ENCODE data around the gene ZNF786. TPM values are rescaled to one million over a fixed set of nuclear protein-coding genes. Genes with fewer than 3 reads are reported as not detected.

The ZNF786 gene
- total and polyA plus RNA-seq, 9 of the 15 experiments (the other 6 are each of a cell fraction or from before 2014, with no cell fraction given), result 0.31 to 5.4 (median 3.0) TPM

DNA sequence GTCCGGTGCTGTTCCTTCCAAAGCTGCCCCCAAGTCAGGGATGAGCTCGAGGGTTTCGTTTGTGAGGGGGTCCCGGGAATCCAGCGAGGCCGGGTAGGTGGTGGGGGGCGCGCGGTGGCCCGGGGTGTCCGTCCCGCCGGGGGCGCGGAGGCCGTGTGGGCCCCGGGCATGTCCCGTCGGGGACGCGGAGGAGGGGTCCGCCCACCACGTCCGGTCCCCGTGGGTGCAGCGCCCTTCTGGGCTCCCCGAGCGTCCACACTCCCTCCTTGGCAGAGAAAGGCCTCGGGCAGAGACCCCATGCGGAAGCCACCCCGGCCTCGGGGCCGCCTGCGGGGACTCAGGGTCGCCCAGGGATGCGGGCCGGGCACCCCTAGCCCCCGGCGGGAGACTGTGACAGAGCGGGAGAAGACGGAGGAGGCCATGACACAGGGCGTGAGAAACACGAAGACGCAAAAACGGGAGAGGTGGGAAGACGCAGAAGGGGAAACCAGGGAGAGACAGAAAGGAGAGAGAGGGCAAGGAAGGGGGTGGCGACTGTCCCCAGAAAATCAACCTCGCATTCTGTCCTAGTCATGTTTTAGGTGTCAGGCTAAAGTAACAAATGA, 36.2 kb upstream of the ZNF786 start (continued):
- TF ChIP-seq POLR2B (IDR thresholded peaks at IDR 0.05; ENCODE audit: low read depth, partially characterized antibody) (peak; percentile 9), ZNF134 (CRISPR knock-in tag; conservative IDR thresholded peaks at IDR 0.05) (no peak), TAF9B (IDR thresholded peaks at IDR 0.05; ENCODE audit: partially characterized antibody) (no peak), RAD51 (IDR thresholded peaks at IDR 0.05; ENCODE audit: borderline replicate concordance, low read depth) (no peak), HOXB6 (CRISPR knock-in tag; IDR thresholded peaks at IDR 0.05; ENCODE audit: borderline replicate concordance) (0 out of 2 replicates have a peak, but pooled peaks have one; percentile 71), ARNT (IDR thresholded peaks at IDR 0.05) (no peak; a peak in 1 of 4 replicates), MAFK (IDR thresholded peaks at IDR 0.05; ENCODE audit: low read length) (no peak), ZNF3 (CRISPR knock-in tag; IDR thresholded peaks at IDR 0.05) (no peak), SUPT5H (IDR thresholded peaks at IDR 0.05) (no peak), FOXK1 (CRISPR knock-in tag; IDR thresholded peaks at IDR 0.05; ENCODE audit: borderline replicate concordance) (no peak; the same call in 1 of the 2 replicates), XRCC3 (IDR thresholded peaks at IDR 0.05) (no peak), MIER1 (IDR thresholded peaks at IDR 0.05; ENCODE audit: low read depth) (peak; percentile 54; the same call in 1 of the 2 replicates), PYGO2 (tag; IDR thresholded peaks at IDR 0.05) (no peak), TFAM (CRISPR knock-in tag; conservative IDR thresholded peaks at IDR 0.05) (no peak), ELF2 (CRISPR knock-in tag; IDR thresholded peaks at IDR 0.05) (no peak; the same call in 1 of the 2 replicates), HDAC2 (IDR thresholded peaks at IDR 0.05) (no peak), ARHGAP35 (IDR thresholded peaks at IDR 0.05; ENCODE audit: partially characterized antibody) (peak; percentile 10), TGIF2 (CRISPR knock-in tag; IDR thresholded peaks at IDR 0.05) (no peak)
- TF ChIP-seq, protein P1, sequence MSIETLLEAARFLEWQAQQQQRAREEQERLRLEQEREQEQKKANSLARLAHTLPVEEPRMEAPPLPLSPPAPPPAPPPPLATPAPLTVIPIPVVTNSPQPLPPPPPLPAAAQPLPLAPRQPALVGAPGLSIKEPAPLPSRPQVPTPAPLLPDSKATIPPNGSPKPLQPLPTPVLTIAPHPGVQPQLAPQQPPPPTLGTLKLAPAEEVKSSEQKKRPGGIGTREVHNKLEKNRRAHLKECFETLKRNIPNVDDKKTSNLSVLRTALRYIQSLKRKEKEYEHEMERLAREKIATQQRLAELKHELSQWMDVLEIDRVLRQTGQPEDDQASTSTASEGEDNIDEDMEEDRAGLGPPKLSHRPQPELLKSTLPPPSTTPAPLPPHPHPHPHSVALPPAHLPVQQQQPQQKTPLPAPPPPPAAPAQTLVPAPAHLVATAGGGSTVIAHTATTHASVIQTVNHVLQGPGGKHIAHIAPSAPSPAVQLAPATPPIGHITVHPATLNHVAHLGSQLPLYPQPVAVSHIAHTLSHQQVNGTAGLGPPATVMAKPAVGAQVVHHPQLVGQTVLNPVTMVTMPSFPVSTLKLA (conservative IDR thresholded peaks at IDR 0.05), result 0 out of 4 replicates have a peak, but pooled peaks of 1 of the 2 experiments have one; percentile 22
- TF ChIP-seq, protein P2, sequence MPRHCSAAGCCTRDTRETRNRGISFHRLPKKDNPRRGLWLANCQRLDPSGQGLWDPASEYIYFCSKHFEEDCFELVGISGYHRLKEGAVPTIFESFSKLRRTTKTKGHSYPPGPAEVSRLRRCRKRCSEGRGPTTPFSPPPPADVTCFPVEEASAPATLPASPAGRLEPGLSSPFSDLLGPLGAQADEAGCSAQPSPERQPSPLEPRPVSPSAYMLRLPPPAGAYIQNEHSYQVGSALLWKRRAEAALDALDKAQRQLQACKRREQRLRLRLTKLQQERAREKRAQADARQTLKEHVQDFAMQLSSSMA (CRISPR knock-in tag; IDR thresholded peaks at IDR 0.05), result no peak
- TF ChIP-seq, protein P3, sequence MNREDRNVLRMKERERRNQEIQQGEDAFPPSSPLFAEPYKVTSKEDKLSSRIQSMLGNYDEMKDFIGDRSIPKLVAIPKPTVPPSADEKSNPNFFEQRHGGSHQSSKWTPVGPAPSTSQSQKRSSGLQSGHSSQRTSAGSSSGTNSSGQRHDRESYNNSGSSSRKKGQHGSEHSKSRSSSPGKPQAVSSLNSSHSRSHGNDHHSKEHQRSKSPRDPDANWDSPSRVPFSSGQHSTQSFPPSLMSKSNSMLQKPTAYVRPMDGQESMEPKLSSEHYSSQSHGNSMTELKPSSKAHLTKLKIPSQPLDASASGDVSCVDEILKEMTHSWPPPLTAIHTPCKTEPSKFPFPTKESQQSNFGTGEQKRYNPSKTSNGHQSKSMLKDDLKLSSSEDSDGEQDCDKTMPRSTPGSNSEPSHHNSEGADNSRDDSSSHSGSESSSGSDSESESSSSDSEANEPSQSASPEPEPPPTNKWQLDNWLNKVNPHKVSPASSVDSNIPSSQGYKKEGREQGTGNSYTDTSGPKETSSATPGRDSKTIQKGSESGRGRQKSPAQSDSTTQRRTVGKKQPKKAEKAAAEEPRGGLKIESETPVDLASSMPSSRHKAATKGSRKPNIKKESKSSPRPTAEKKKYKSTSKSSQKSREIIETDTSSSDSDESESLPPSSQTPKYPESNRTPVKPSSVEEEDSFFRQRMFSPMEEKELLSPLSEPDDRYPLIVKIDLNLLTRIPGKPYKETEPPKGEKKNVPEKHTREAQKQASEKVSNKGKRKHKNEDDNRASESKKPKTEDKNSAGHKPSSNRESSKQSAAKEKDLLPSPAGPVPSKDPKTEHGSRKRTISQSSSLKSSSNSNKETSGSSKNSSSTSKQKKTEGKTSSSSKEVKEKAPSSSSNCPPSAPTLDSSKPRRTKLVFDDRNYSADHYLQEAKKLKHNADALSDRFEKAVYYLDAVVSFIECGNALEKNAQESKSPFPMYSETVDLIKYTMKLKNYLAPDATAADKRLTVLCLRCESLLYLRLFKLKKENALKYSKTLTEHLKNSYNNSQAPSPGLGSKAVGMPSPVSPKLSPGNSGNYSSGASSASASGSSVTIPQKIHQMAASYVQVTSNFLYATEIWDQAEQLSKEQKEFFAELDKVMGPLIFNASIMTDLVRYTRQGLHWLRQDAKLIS (CRISPR knock-in tag; IDR thresholded peaks at IDR 0.05), result no peak
- TF ChIP-seq, protein P4, sequence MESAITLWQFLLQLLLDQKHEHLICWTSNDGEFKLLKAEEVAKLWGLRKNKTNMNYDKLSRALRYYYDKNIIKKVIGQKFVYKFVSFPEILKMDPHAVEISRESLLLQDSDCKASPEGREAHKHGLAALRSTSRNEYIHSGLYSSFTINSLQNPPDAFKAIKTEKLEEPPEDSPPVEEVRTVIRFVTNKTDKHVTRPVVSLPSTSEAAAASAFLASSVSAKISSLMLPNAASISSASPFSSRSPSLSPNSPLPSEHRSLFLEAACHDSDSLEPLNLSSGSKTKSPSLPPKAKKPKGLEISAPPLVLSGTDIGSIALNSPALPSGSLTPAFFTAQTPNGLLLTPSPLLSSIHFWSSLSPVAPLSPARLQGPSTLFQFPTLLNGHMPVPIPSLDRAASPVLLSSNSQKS (CRISPR knock-in tag; IDR thresholded peaks at IDR 0.05), result no peak
- TF ChIP-seq, protein P5, sequence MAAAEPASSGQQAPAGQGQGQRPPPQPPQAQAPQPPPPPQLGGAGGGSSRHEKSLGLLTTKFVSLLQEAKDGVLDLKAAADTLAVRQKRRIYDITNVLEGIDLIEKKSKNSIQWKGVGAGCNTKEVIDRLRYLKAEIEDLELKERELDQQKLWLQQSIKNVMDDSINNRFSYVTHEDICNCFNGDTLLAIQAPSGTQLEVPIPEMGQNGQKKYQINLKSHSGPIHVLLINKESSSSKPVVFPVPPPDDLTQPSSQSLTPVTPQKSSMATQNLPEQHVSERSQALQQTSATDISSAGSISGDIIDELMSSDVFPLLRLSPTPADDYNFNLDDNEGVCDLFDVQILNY (CRISPR knock-in tag; IDR thresholded peaks at IDR 0.05), result no peak
